ENCODE measurements around the gene SETD9. TPM values are rescaled to one million over a fixed set of nuclear protein-coding genes. Genes with fewer than 3 reads are reported as not detected.

Gene SETD9
- total RNA-seq, 1 donor from 2014 or later: 10.3 TPM

GRCh38 chr5:56900858-56901578 lies 8.4 kb upstream of the SETD9 start:
- DNase-seq (ENCODE audit: low read depth) (peak; percentile 50), FAIRE-seq (no peak)
- Histone ChIP-seq H3K27me3 (ENCODE audit: control insufficient read depth, insufficient read depth, low read length) (no peaks in the 10 kb centered on the region), H3K4me3 (ENCODE audit: low read depth, low read length) (no peak overlapping the region), H3K36me3 (ENCODE audit: control insufficient read depth, insufficient read depth, low read length) (no peaks in the 10 kb centered on the region)
- peak; percentile 66 for TF ChIP-seq CTCF (IDR thresholded peaks at IDR 0.05; ENCODE audit: insufficient read depth, low read length, severe bottlenecking)

DNA sequence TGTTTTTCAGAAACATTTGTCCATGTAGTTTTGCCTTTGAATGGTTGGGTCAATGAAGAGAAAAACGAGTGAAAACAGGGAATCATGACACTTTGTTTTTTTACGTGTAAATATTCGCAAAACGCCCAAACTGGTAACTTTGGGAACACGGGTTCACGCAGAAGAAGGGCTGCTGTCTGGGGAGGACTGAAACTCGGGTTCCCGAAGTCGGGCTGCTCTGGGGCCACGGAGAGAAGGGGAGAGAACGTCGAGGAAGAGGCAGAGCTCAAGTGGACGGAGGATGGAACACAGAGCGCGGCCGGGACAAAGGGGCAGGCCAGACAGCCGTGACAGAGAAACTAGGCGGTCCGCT lies 478 bp upstream of the SETD9 start:
- no peak for TF ChIP-seq CTCF (IDR thresholded peaks at IDR 0.05; ENCODE audit: insufficient read depth, low read length, severe bottlenecking)
- Histone ChIP-seq H3K4me3 (ENCODE audit: low read depth, low read length) (peak overlapping the region; percentile 74), H3K27me3 (ENCODE audit: control insufficient read depth, insufficient read depth, low read length) (no peaks in the 10 kb centered on the region), H3K36me3 (ENCODE audit: control insufficient read depth, insufficient read depth, low read length) (peaks cover 1% of the 10 kb centered on the region)
- FAIRE-seq (no peak), DNase-seq (ENCODE audit: low read depth) (no peak)

- DNase-seq (ENCODE audit: low read depth) (peak; percentile 53), FAIRE-seq (no peak)
- Histone ChIP-seq H3K4me3 (ENCODE audit: low read depth, low read length) (peak overlapping the region; percentile 63), H3K27me3 (ENCODE audit: control insufficient read depth, insufficient read depth, low read length) (no peaks in the 10 kb centered on the region), H3K36me3 (ENCODE audit: control insufficient read depth, insufficient read depth, low read length) (peaks cover 1% of the 10 kb centered on the region)
- no peak for TF ChIP-seq CTCF (IDR thresholded peaks at IDR 0.05; ENCODE audit: insufficient read depth, low read length, severe bottlenecking)
These were observed 992 bp downstream of the SETD9 start for GRCh38 chr5:56910210-56910965.

DNA sequence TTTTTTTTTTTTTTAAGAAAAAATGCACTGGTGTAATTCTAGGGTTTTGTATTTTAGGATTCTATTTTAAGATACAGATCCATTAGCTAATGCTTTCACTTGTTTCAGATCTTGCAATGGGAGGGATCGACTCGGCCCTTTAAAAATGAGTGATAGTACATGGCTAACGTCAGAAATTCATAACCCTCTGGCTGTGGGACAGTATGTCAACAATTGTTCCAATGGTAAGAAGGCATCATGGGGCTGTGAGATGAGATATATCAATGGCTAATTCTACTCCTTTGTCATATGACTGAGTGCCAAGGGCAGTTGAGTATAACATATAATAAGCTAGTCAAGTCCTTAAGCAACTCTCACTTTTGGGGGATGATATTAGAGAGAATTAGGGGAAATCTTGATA lies 4.4 kb downstream of the SETD9 start:
- Histone ChIP-seq H3K36me3 (ENCODE audit: control insufficient read depth, insufficient read depth, low read length) (peaks cover 1% of the 10 kb centered on the region), H3K4me3 (ENCODE audit: low read depth, low read length) (no peak overlapping the region), H3K27me3 (ENCODE audit: control insufficient read depth, insufficient read depth, low read length) (no peaks in the 10 kb centered on the region)
- no peak for TF ChIP-seq CTCF (IDR thresholded peaks at IDR 0.05; ENCODE audit: insufficient read depth, low read length, severe bottlenecking)
- no peak for FAIRE-seq
- no peak for DNase-seq (ENCODE audit: low read depth)

- DNase-seq (ENCODE audit: low read depth) (no peak), FAIRE-seq (no peak)
- H3K27me3 ChIP-seq (ENCODE audit: control insufficient read depth, insufficient read depth, low read length): no peaks in the 10 kb centered on the region
- no peak for TF ChIP-seq CTCF (IDR thresholded peaks at IDR 0.05; ENCODE audit: insufficient read depth, low read length, severe bottlenecking)
- no peak overlapping the region for H3K4me3 ChIP-seq (ENCODE audit: low read depth, low read length)
- peaks cover 1% of the 10 kb centered on the region for H3K36me3 ChIP-seq (ENCODE audit: control insufficient read depth, insufficient read depth, low read length)
These were observed 5.3 kb downstream of the SETD9 start for GRCh38 chr5:56914678-56915077.
